ENCODE data around the gene ARL14.

DNA sequence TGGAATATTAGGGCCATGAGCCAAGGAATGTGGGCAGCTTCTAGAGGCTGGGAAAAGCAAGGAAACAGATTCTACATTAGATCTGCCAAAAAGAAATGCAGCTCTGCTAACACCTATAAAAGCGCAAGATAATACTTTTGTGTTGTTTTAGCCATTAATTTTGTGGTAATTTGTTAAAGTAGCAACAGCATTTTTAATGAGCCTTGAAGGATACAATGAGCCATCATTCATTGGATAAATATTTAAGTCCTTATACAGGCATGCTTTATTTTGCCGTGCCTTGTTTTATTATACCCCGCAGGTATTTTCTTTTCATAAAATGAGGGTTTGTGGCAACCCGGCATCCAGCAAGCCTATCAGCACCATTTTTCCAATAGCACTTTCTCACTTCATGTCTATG lies 15.0 kb downstream of the ARL14 start:
- TF ChIP-seq CTCF (IDR thresholded peaks at IDR 0.05; ENCODE audit: insufficient read depth, low read length, poor library complexity, severe bottlenecking), result no peak
- no peak for TF ChIP-seq EZH2phosphoT487 (conservative IDR thresholded peaks at IDR 0.05; ENCODE audit: low read length)

Data from SU-DHL-6 (cell line).